GM12878 (cell line): ENCODE data around the gene TBCCD1. TPM values are rescaled to one million over a fixed set of nuclear protein-coding genes. Genes with fewer than 3 reads are reported as not detected.

Source experiments
- ATAC-seq: fragments of 200-7000 bp; cut with Tn5 transposase; 3 replicates; pipeline ENCODE4 v1.9.1; 2020; ENCODE audit warnings: mild to moderate bottlenecking, moderate library complexity
- BruUV-seq: library from RNA; stranded (reverse); fragments of 400-500 nt; replicated peaks from 2 replicates; lab custom pipeline; 2021; lab: Mats Ljungman, UMichigan
- CTCF ChIA-PET: fragments of 300-600 bp; sonication (Branson Sonifier 250); formaldehyde crosslinking; extraction: SDS; loops from one replicate; lab custom pipeline; 2021; ENCODE audit warnings: inconsistent platforms; lab: Yijun Ruan, JAX
- POLR2A ChIA-PET: fragments of 350-600 bp; formaldehyde crosslinking; extraction: SDS; loops from one replicate; lab custom pipeline; 2021; ENCODE audit warnings: inconsistent platforms; lab: Charles Lee
- RAD21 ChIA-PET: fragments of 300-600 bp; sonication (Branson Sonifier 250); formaldehyde crosslinking; loops from one replicate; lab custom pipeline; 2023; ENCODE audit warnings: antibody characterized with exemption; ENCODE audit not compliant: unreplicated experiment; lab: Charles Lee
- SMC1A ChIA-PET: fragments of 300-600 bp; sonication (Branson Sonifier 250); formaldehyde crosslinking; loops from one replicate; lab custom pipeline; 2023; ENCODE audit not compliant: unreplicated experiment, uncharacterized antibody; lab: Charles Lee
- DNase-seq: peaks from one replicate; pipeline ENCODE4 v3.0.0-alpha.2; 2011; ENCODE audit warnings: low read depth, low spot score
- FAIRE-seq: peaks from 3 replicates; lab custom pipeline; 2011; peaks lifted over from hg19 to GRCh38; lab: Jason Lieb, UNC
- H2AFZ ChIP-seq: 2 replicates; pipeline ENCODE4 v1.6.0; 2011; ENCODE audit warnings: low read depth, low read length, control low read depth; ENCODE audit not compliant: control insufficient read depth
- H3K27ac ChIP-seq: 2 replicates; pipeline ENCODE4 v1.5.1; 2011; ENCODE audit warnings: control low read depth; ENCODE audit not compliant: control insufficient read depth, insufficient read depth
- H3K27me3 ChIP-seq, 2 experiments: replicated peaks in 1 of 2; 2 replicates each; pipeline versions ENCODE4 v1.6.0 to v1.6.1; 2011; ENCODE audit warnings: low read length in 1 of 2; ENCODE audit not compliant: control insufficient read depth in 2 of 2, insufficient read depth in 2 of 2
- H3K36me3 ChIP-seq, 2 experiments: 2 replicates each; pipeline ENCODE4 v1.5.1; 2011; ENCODE audit warnings: low read length in 1 of 2; ENCODE audit not compliant: control insufficient read depth in 2 of 2, insufficient read depth in 2 of 2
- H3K4me1 ChIP-seq: 2 replicates; pipeline ENCODE4 v1.6.1; 2011; ENCODE audit warnings: mild to moderate bottlenecking, low read length, moderate library complexity, mixed read lengths; ENCODE audit not compliant: control insufficient read depth, insufficient read depth
- H3K4me2 ChIP-seq: 2 replicates; pipeline ENCODE4 v1.6.0; 2011; ENCODE audit warnings: control low read depth; ENCODE audit not compliant: control insufficient read depth, insufficient read depth
- H3K4me3 ChIP-seq: fragments of 200-600 bp; sonication (generic); 2 replicates; pipeline ENCODE4 v1.5.1; 2016
- H3K79me2 ChIP-seq: 2 replicates; pipeline ENCODE4 v1.6.0; 2011; ENCODE audit warnings: low read length; ENCODE audit not compliant: control insufficient read depth, insufficient read depth
- H3K9ac ChIP-seq: 2 replicates; pipeline ENCODE4 v1.8.0; 2011; ENCODE audit warnings: low read length, control low read depth, mixed read lengths; ENCODE audit not compliant: control insufficient read depth, insufficient read depth
- H3K9me3 ChIP-seq: replicated peaks from 3 replicates; pipeline ENCODE4 v1.5.1; 2011; ENCODE audit warnings: mild to moderate bottlenecking, low read length; ENCODE audit not compliant: control insufficient read depth, insufficient read depth
- H4K20me1 ChIP-seq: 2 replicates; pipeline ENCODE4 v1.6.0; 2011; ENCODE audit not compliant: control insufficient read depth, insufficient read depth
- FOXK2 ChIP-seq: fragments of 450-650 bp; IDR thresholded peaks from 2 replicates; pipeline ENCODE4 v1.6.1; 2017; ENCODE audit warnings: mild to moderate bottlenecking, moderate library complexity
- NBN ChIP-seq: fragments of 450-650 bp; IDR thresholded peaks from 2 replicates; pipeline ENCODE4 v1.6.1; 2016
- RFX5 ChIP-seq: IDR thresholded peaks from 2 replicates; pipeline ENCODE4 v1.6.1; 2011; ENCODE audit warnings: low read depth, low read length, improper control_type of control experiment
- SPI1 ChIP-seq: IDR thresholded peaks from 2 replicates; pipeline ENCODE4 v1.6.1; 2011; ENCODE audit warnings: low read depth, mild to moderate bottlenecking, low read length, moderate library complexity, borderline replicate concordance; ENCODE audit not compliant: insufficient read depth
- STAT3 ChIP-seq: IDR thresholded peaks from 2 replicates; pipeline ENCODE4 v1.6.1; 2011; ENCODE audit warnings: low read depth, low read length, improper control_type of control experiment
- in situ Hi-C: fragments of 300-500 bp; cut with MboI; formaldehyde crosslinking; loops from 9 replicates; pipeline ENCODE4 v1.14.3; 2018; ENCODE audit warnings: mixed read lengths
- intact Hi-C: fragments of 100-400 bp; cut with micrococcal nuclease; formaldehyde crosslinking; loops from one replicate; pipeline ENCODE4 v1.14.2; 2022; ENCODE audit not compliant: unreplicated experiment
- polyA plus RNA-seq, 11 experiments: library from polyadenylated mRNA; depleted of rRNA in 4 of 11; unstranded in 6 of 11; stranded (reverse) in 5 of 11; fragments of >200 nt; fragmentation: Nextera tagmentation in 4 of 11; fragmentation: Illumina TruSeq in 1 of 11; extraction: Ambion mirVana in 4 of 11; extraction: Trizol in 1 of 11; gene quantifications; 1 replicate in 1 of 11; 2 replicates in 10 of 11; pipeline versions ENCODE4 v1.2.1 to v1.2.3, GENCODE V29; 2011 to 2016; ENCODE audit warnings: inconsistent platforms in 2 of 11, missing spikeins in 2 of 11, low read depth in 1 of 11
- total RNA-seq, 4 experiments: library from RNA; depleted of rRNA in 3 of 4; stranded (reverse); fragments of >200 nt in 3 of 4; fragmentation: Illumina TruSeq in 1 of 4; extraction: Trizol in 1 of 4; gene quantifications; 2 replicates each; pipeline versions ENCODE4 v1.2.1 to v1.2.3, GENCODE V29; 2013 to 2021

TBCCD1 gene
- total and polyA plus RNA-seq, 10 of the 15 experiments (the other 5 are each of a cell fraction or from before 2014, with no cell fraction given) = 6.9 to 23.4 (median 14.7) TPM

DNA sequence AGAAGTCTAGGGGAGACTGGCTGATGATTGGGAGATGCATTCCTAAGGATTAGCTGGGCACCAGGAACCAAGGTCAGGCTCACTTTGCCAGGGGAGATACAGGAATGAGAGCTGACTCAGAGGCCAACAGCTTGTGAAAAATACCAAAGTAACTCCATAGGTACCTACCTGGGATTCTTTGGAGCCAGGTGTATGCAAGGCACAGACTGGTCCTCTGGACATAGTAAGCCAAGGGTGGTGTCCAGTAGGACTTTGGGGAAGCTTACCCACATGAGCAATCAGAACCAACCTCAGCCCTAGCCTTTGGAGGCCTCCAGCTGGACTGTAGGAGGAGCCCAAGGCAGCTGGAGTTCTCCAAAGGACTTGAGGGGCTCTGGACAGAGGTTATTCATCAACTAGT is 70.5 kb downstream of the TBCCD1 start:
- H3K4me3 ChIP-seq = no peak overlapping the region
- no peaks in the 10 kb centered on the region for H4K20me1 ChIP-seq
- POLR2A ChIA-PET = interaction anchor here (0.6 to 1.2 kb wide), 2 partner anchors 21 to 53 kb away, joined by 3 to 6 read pairs; no protein-coding TSS in a partner anchor
- no peak overlapping the region for H3K27ac ChIP-seq
- SMC1A ChIA-PET = interaction anchor here (0.6 to 1.6 kb wide), 7 partner anchors 10 to 44 kb away, joined by 3 to 10 read pairs (median 4); no protein-coding TSS in a partner anchor
- H3K27me3 ChIP-seq = no peaks in the 10 kb centered on the region
- in situ Hi-C loops (no loop called here), intact Hi-C loops (no loop called here)
- RAD21 ChIA-PET = no interaction called here
- H3K4me1 ChIP-seq = no peaks in the 10 kb centered on the region
- H2AFZ ChIP-seq = no peak overlapping the region
- H3K9me3 ChIP-seq = no peaks in the 10 kb centered on the region
- no peaks in the 10 kb centered on the region for H3K79me2 ChIP-seq
- no peak overlapping the region for H3K9ac ChIP-seq
- CTCF ChIA-PET = interaction anchor here (1.1 to 2.1 kb wide), 4 partner anchors 9 to 237 kb away, joined by 5 to 16 read pairs (median 6); no protein-coding TSS in a partner anchor
- no peak for ATAC-seq
- H3K36me3 ChIP-seq = no peaks in the 10 kb centered on the region
- TF ChIP-seq STAT3 (no peak), NBN (no peak), SPI1 (no peak), RFX5 (no peak), FOXK2 (no peak)
- no peak overlapping the region for H3K4me2 ChIP-seq
- no TSS peak for BruUV-seq
- DNase-seq = no peak
- FAIRE-seq = no peak

Other genes with a start within 250 kb of the TBCCD1 start
Only the 7 nearest of the 9 such genes appear.
- 5.8 and 6.2 TPM in 2 replicates for gene DGKG, start 205.1 kb downstream of the TBCCD1 start, total RNA-seq (2014; rRNA removed)
- 5.3 and 5.9 TPM in 2 replicates for gene DGKG, start 205.1 kb downstream of the TBCCD1 start, total RNA-seq (2014; rRNA removed; fragmentation: Illumina TruSeq; extraction: Trizol)
- gene DGKG, start 205.1 kb downstream of the TBCCD1 start, total RNA-seq (2021) = 4.7 and 6.6 TPM in 2 replicates
- gene DGKG, start 205.1 kb downstream of the TBCCD1 start, polyA plus RNA-seq (2011; rRNA removed) = 0.29 and 0.39 TPM in 2 replicates
- 3.3 and 5.2 TPM in 2 replicates for gene DGKG, start 205.1 kb downstream of the TBCCD1 start, polyA plus RNA-seq (2014; fragmentation: Illumina TruSeq; extraction: Trizol)
- 1 to 10 TPM; 2.4 to 3.2 TPM for gene DGKG, start 205.1 kb downstream of the TBCCD1 start, polyA plus RNA-seq (2014; fragmentation: Nextera tagmentation; extraction: Ambion mirVana)
- gene DGKG, start 205.1 kb downstream of the TBCCD1 start, polyA plus RNA-seq (2014; rRNA removed) = 3.5 and 6.1 TPM in 2 replicates
- gene DGKG, start 205.1 kb downstream of the TBCCD1 start, polyA plus RNA-seq (2016; fragmentation: Nextera tagmentation; extraction: Ambion mirVana) = 1 to 10 TPM; 4.5 to 4.8 TPM
- gene CRYGS, start 23.0 kb downstream of the TBCCD1 start, total RNA-seq (2014; rRNA removed) = 4.1 and 4.8 TPM in 2 replicates
- gene CRYGS, start 23.0 kb downstream of the TBCCD1 start, total RNA-seq (2014; rRNA removed; fragmentation: Illumina TruSeq; extraction: Trizol) = 2.4 and 2.5 TPM in 2 replicates
- 1.7 and 2.1 TPM in 2 replicates for gene CRYGS, start 23.0 kb downstream of the TBCCD1 start, total RNA-seq (2021)
- 5.8 and 6.0 TPM in 2 replicates for gene CRYGS, start 23.0 kb downstream of the TBCCD1 start, polyA plus RNA-seq (2011; rRNA removed)
- gene CRYGS, start 23.0 kb downstream of the TBCCD1 start, polyA plus RNA-seq (2014; fragmentation: Illumina TruSeq; extraction: Trizol) = 2.5 and 4.5 TPM in 2 replicates
- 1 to 10 TPM; 1.4 to 2.8 TPM for gene CRYGS, start 23.0 kb downstream of the TBCCD1 start, polyA plus RNA-seq (2014; fragmentation: Nextera tagmentation; extraction: Ambion mirVana)
- gene CRYGS, start 23.0 kb downstream of the TBCCD1 start, polyA plus RNA-seq (2014; rRNA removed) = 3.5 and 5.3 TPM in 2 replicates
- gene CRYGS, start 23.0 kb downstream of the TBCCD1 start, polyA plus RNA-seq (2016; fragmentation: Nextera tagmentation; extraction: Ambion mirVana) = 1 to 10 TPM; 1.1 to 1.6 TPM
- gene DNAJB11, start 3.4 kb upstream of the TBCCD1 start, total RNA-seq (2014; rRNA removed) = 57.9 and 62.9 TPM in 2 replicates
- gene DNAJB11, start 3.4 kb upstream of the TBCCD1 start, total RNA-seq (2014; rRNA removed; fragmentation: Illumina TruSeq; extraction: Trizol) = 52.7 and 57.7 TPM in 2 replicates
- 44.1 and 45.1 TPM in 2 replicates for gene DNAJB11, start 3.4 kb upstream of the TBCCD1 start, total RNA-seq (2021)
- gene DNAJB11, start 3.4 kb upstream of the TBCCD1 start, polyA plus RNA-seq (2011; rRNA removed) = 43.3 and 56.9 TPM in 2 replicates
- 65.0 and 67.8 TPM in 2 replicates for gene DNAJB11, start 3.4 kb upstream of the TBCCD1 start, polyA plus RNA-seq (2014; fragmentation: Illumina TruSeq; extraction: Trizol)
- 10 to 100 TPM; 16.2 to 26.4 TPM for gene DNAJB11, start 3.4 kb upstream of the TBCCD1 start, polyA plus RNA-seq (2014; fragmentation: Nextera tagmentation; extraction: Ambion mirVana)
- gene DNAJB11, start 3.4 kb upstream of the TBCCD1 start, polyA plus RNA-seq (2014; rRNA removed) = 59.4 and 61.5 TPM in 2 replicates
- gene DNAJB11, start 3.4 kb upstream of the TBCCD1 start, polyA plus RNA-seq (2016; fragmentation: Nextera tagmentation; extraction: Ambion mirVana) = 100 to 1,000 TPM; 130 to 135 TPM
- not detected in 2 replicates for gene AHSG, start 45.7 kb upstream of the TBCCD1 start, total RNA-seq (2014; rRNA removed)
- gene AHSG, start 45.7 kb upstream of the TBCCD1 start, total RNA-seq (2014; rRNA removed; fragmentation: Illumina TruSeq; extraction: Trizol) = not detected in 2 replicates
- 0.90 and 1.2 TPM in 2 replicates for gene AHSG, start 45.7 kb upstream of the TBCCD1 start, total RNA-seq (2021)
- gene AHSG, start 45.7 kb upstream of the TBCCD1 start, polyA plus RNA-seq (2011; rRNA removed) = not detected in 2 replicates
- gene AHSG, start 45.7 kb upstream of the TBCCD1 start, polyA plus RNA-seq (2014; fragmentation: Illumina TruSeq; extraction: Trizol) = not detected in 2 replicates
- under 1 TPM in 1 of 2 experiments, not detected in 1; 0.06 TPM for gene AHSG, start 45.7 kb upstream of the TBCCD1 start, polyA plus RNA-seq (2014; fragmentation: Nextera tagmentation; extraction: Ambion mirVana)
- gene AHSG, start 45.7 kb upstream of the TBCCD1 start, polyA plus RNA-seq (2014; rRNA removed) = 0.15 TPM in 1 of 2 replicates, not detected in the other
- not detected for gene AHSG, start 45.7 kb upstream of the TBCCD1 start, polyA plus RNA-seq (2016; fragmentation: Nextera tagmentation; extraction: Ambion mirVana)
- not detected in 2 replicates for gene FETUB, start 73.1 kb upstream of the TBCCD1 start, total RNA-seq (2014; rRNA removed)
- not detected in 2 replicates for gene FETUB, start 73.1 kb upstream of the TBCCD1 start, total RNA-seq (2014; rRNA removed; fragmentation: Illumina TruSeq; extraction: Trizol)
- gene FETUB, start 73.1 kb upstream of the TBCCD1 start, total RNA-seq (2021) = not detected in 2 replicates
- not detected in 2 replicates for gene FETUB, start 73.1 kb upstream of the TBCCD1 start, polyA plus RNA-seq (2011; rRNA removed)
- not detected in 2 replicates for gene FETUB, start 73.1 kb upstream of the TBCCD1 start, polyA plus RNA-seq (2014; fragmentation: Illumina TruSeq; extraction: Trizol)
- gene FETUB, start 73.1 kb upstream of the TBCCD1 start, polyA plus RNA-seq (2014; fragmentation: Nextera tagmentation; extraction: Ambion mirVana) = not detected
- not detected in 2 replicates for gene FETUB, start 73.1 kb upstream of the TBCCD1 start, polyA plus RNA-seq (2014; rRNA removed)
- not detected for gene FETUB, start 73.1 kb upstream of the TBCCD1 start, polyA plus RNA-seq (2016; fragmentation: Nextera tagmentation; extraction: Ambion mirVana)
- gene HRG, start 98.7 kb upstream of the TBCCD1 start, total RNA-seq (2014; rRNA removed) = not detected in 2 replicates
- not detected in 2 replicates for gene HRG, start 98.7 kb upstream of the TBCCD1 start, total RNA-seq (2014; rRNA removed; fragmentation: Illumina TruSeq; extraction: Trizol)
- gene HRG, start 98.7 kb upstream of the TBCCD1 start, total RNA-seq (2021) = 0.13 and 0.21 TPM in 2 replicates
- gene HRG, start 98.7 kb upstream of the TBCCD1 start, polyA plus RNA-seq (2011; rRNA removed) = not detected in 2 replicates
- gene HRG, start 98.7 kb upstream of the TBCCD1 start, polyA plus RNA-seq (2014; fragmentation: Illumina TruSeq; extraction: Trizol) = not detected in 2 replicates
- gene HRG, start 98.7 kb upstream of the TBCCD1 start, polyA plus RNA-seq (2014; fragmentation: Nextera tagmentation; extraction: Ambion mirVana) = not detected
- not detected in 2 replicates for gene HRG, start 98.7 kb upstream of the TBCCD1 start, polyA plus RNA-seq (2014; rRNA removed)
- gene HRG, start 98.7 kb upstream of the TBCCD1 start, polyA plus RNA-seq (2016; fragmentation: Nextera tagmentation; extraction: Ambion mirVana) = not detected
- not detected in 2 replicates for gene KNG1, start 150.0 kb upstream of the TBCCD1 start, total RNA-seq (2014; rRNA removed)
- not detected in 2 replicates for gene KNG1, start 150.0 kb upstream of the TBCCD1 start, total RNA-seq (2014; rRNA removed; fragmentation: Illumina TruSeq; extraction: Trizol)
- gene KNG1, start 150.0 kb upstream of the TBCCD1 start, total RNA-seq (2021) = 0.21 and 0.24 TPM in 2 replicates
- not detected in 2 replicates for gene KNG1, start 150.0 kb upstream of the TBCCD1 start, polyA plus RNA-seq (2011; rRNA removed)
- not detected in 2 replicates for gene KNG1, start 150.0 kb upstream of the TBCCD1 start, polyA plus RNA-seq (2014; fragmentation: Illumina TruSeq; extraction: Trizol)
- gene KNG1, start 150.0 kb upstream of the TBCCD1 start, polyA plus RNA-seq (2014; fragmentation: Nextera tagmentation; extraction: Ambion mirVana) = not detected
- gene KNG1, start 150.0 kb upstream of the TBCCD1 start, polyA plus RNA-seq (2014; rRNA removed) = not detected in 2 replicates
- gene KNG1, start 150.0 kb upstream of the TBCCD1 start, polyA plus RNA-seq (2016; fragmentation: Nextera tagmentation; extraction: Ambion mirVana) = not detected